ENCODE measurements around the gene PTRH2. TPM values are rescaled to one million over a fixed set of nuclear protein-coding genes. Genes with fewer than 3 reads are reported as not detected.

PTRH2 gene
- polyA plus RNA-seq, 2 of the 4 experiments (the other 2 are of a cell fraction) = 109 to 169 TPM

DNA sequence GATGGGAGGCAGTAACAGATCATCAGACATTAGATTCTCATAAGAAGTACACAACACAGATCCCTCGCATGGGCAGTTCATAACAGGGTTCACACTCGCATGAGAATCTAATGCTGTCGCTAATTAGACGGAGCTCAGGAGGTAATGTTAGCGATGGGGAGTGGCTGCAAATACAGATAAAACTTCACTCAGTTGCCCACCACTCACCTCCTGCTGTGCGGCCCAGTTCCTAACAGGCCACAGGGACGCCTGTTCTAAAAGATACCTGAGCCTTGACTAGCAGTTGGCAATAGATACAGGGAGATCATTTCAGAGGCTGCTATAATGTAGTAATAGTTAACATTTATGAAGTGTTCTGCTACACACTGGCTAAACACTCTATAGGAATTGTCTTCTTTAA lies 4.9 kb downstream of the PTRH2 start (continued):
- TF ChIP-seq, protein P1, sequence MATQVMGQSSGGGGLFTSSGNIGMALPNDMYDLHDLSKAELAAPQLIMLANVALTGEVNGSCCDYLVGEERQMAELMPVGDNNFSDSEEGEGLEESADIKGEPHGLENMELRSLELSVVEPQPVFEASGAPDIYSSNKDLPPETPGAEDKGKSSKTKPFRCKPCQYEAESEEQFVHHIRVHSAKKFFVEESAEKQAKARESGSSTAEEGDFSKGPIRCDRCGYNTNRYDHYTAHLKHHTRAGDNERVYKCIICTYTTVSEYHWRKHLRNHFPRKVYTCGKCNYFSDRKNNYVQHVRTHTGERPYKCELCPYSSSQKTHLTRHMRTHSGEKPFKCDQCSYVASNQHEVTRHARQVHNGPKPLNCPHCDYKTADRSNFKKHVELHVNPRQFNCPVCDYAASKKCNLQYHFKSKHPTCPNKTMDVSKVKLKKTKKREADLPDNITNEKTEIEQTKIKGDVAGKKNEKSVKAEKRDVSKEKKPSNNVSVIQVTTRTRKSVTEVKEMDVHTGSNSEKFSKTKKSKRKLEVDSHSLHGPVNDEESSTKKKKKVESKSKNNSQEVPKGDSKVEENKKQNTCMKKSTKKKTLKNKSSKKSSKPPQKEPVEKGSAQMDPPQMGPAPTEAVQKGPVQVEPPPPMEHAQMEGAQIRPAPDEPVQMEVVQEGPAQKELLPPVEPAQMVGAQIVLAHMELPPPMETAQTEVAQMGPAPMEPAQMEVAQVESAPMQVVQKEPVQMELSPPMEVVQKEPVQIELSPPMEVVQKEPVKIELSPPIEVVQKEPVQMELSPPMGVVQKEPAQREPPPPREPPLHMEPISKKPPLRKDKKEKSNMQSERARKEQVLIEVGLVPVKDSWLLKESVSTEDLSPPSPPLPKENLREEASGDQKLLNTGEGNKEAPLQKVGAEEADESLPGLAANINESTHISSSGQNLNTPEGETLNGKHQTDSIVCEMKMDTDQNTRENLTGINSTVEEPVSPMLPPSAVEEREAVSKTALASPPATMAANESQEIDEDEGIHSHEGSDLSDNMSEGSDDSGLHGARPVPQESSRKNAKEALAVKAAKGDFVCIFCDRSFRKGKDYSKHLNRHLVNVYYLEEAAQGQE (IDR thresholded peaks at IDR 0.05) = no peak

DNA sequence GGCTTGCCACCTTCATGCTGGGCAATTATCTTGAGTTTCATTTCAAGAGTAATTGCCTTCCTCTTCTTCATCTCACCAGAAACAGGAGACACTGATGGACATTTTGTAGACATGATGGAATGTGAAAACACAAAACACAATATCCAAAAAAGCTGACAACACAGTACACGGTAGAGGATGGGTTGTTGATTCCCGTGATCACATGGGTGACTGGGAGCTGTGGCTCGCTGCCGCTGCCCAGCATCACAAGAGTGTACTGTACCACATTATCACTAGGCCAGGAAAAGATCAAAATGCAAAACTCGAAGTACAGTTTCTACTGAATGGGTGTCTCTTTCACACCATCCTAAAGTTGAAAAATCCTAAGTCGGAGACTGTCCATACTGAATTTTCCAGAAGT lies 7.4 kb downstream of the PTRH2 start:
- ATAC-seq (no peak), FAIRE-seq (no peak), DNase-seq (ENCODE audit: low read depth in 1 of 2, low spot score in 1 of 2) (no peak)
- H3K4me3 ChIP-seq = no peak overlapping the region
- WGBS (ENCODE audit: missing lambda C conversion rate) = 90% methylated on average over 6 of the region's 6 CpGs
- TF ChIP-seq MAFK (IDR thresholded peaks at IDR 0.05; ENCODE audit: partially characterized antibody) (peak; percentile 25), MYC (IDR thresholded peaks at IDR 0.05; ENCODE audit: borderline replicate concordance, low read length) (no peak), JUN (IDR thresholded peaks at IDR 0.05) (0 out of 5 replicates have a peak, but pooled peaks of 1 of the 2 experiments have one; percentile 40), RARB (CRISPR knock-in tag; IDR thresholded peaks at IDR 0.05) (no peak)
- ChIA-PET POLR2A (no interaction called here), CTCF (interaction anchor here (1.2 kb wide), 2 partner anchors 25 to 193 kb away, joined by 3 read pairs; partner anchors contain the start of genes RPS6KB1 and TUBD1)
- H3K4me2 ChIP-seq = no peak overlapping the region
- H3K4me1 ChIP-seq = peaks cover 33% of the 10 kb centered on the region; the same call in 2 of the 3 replicates
- no peak overlapping the region for H3K27ac ChIP-seq
- H3K9me3 ChIP-seq = no peaks in the 10 kb centered on the region

DNA sequence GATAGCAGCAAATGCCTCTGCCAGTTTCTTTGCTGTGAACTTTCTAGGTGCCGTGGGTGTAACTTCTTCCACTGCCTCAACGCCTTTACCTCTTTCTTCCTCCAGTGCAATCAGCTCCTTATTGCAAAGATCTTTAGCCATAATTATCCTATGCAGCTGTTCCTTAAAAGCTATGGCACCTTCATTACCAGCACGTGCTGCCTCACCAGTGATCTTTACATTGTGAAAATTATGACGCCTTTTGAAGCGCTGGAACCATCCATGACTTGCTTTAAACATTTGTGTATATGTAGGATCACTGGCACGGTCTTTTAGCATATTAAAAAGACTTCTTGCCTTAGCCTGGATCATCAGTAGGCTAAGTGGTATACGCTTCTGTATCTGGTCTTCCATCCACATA lies 8.0 kb downstream of the PTRH2 start:
- Histone ChIP-seq H3K4me2 (no peak overlapping the region), H3K4me3 (no peak overlapping the region), H3K4me1 (peaks cover 33% of the 10 kb centered on the region; the same call in 2 of the 3 replicates), H3K27ac (no peak overlapping the region), H3K9me3 (no peaks in the 10 kb centered on the region)
- WGBS (ENCODE audit: missing lambda C conversion rate) = 95% methylated on average over 7 of the region's 7 CpGs
- DNase-seq (ENCODE audit: low read depth in 1 of 2, low spot score in 1 of 2) = no peak
- CTCF ChIA-PET = interaction anchor here (1.1 to 1.2 kb wide), 2 partner anchors 8 to 194 kb away, joined by 3 read pairs; partner anchors contain the start of genes PTRH2, RPS6KB1, TUBD1 and VMP1
- TF ChIP-seq HDAC2 (IDR thresholded peaks at IDR 0.05) (no peak), JUN (IDR thresholded peaks at IDR 0.05) (0 out of 5 replicates have a peak, but pooled peaks of 1 of the 2 experiments have one; percentile 2), JUNB (IDR thresholded peaks at IDR 0.05) (no peak)
- no peak for ATAC-seq
- POLR2A ChIA-PET = interaction anchor here (1.0 kb wide), 1 partner anchor 8 kb away, joined by 3 read pairs; the partner anchor contains the start of genes PTRH2 and VMP1
- no peak for FAIRE-seq

DNA sequence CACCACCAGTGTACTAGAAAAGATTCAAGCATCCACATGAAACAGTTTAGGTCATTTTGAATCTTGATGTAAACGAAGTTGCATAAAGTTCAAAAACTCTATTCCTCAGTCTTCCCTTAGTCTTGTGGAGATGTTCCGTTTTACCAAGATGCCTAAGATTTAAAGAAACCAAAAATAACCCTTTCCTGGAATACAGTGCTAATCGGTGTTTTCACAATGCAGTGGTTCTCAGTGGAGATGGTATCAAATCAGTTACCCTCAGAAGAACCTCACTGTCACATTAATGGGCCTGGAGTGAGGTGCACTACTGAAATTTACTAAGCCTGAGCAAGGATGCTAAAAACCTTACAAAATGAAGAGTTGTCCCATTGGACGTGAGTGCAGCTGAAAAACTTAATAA lies 9.1 kb downstream of the PTRH2 start:
- H3K4me3 ChIP-seq = no peak overlapping the region
- no peak overlapping the region for H3K27ac ChIP-seq
- POLR2A ChIA-PET = interaction anchor here (1.0 kb wide), 1 partner anchor 9 kb away, joined by 3 read pairs; the partner anchor contains the start of genes PTRH2 and VMP1
- no peak for ATAC-seq
- TF ChIP-seq FOXS1 (CRISPR knock-in tag; IDR thresholded peaks at IDR 0.05) (no peak), NPAS2 (CRISPR knock-in tag; IDR thresholded peaks at IDR 0.05; ENCODE audit: borderline replicate concordance) (no peak), CBX2 (IDR thresholded peaks at IDR 0.05; ENCODE audit: borderline replicate concordance, low read depth) (no peak), RFX5 (IDR thresholded peaks at IDR 0.05) (no peak), PHF8 (IDR thresholded peaks at IDR 0.05; ENCODE audit: borderline replicate concordance, low read depth) (no peak), HOXB13 (CRISPR knock-in tag; IDR thresholded peaks at IDR 0.05; ENCODE audit: low read depth) (no peak), CBX8 (IDR thresholded peaks at IDR 0.05) (no peak), EHF (CRISPR knock-in tag; IDR thresholded peaks at IDR 0.05) (no peak), KDM1A (IDR thresholded peaks at IDR 0.05; ENCODE audit: low read depth) (no peak)
- TF ChIP-seq, protein P2, sequence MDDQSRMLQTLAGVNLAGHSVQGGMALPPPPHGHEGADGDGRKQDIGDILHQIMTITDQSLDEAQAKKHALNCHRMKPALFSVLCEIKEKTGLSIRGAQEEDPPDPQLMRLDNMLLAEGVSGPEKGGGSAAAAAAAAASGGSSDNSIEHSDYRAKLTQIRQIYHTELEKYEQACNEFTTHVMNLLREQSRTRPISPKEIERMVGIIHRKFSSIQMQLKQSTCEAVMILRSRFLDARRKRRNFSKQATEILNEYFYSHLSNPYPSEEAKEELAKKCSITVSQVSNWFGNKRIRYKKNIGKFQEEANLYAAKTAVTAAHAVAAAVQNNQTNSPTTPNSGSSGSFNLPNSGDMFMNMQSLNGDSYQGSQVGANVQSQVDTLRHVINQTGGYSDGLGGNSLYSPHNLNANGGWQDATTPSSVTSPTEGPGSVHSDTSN (IDR thresholded peaks at IDR 0.05) = no peak
- TF ChIP-seq, protein P3, sequence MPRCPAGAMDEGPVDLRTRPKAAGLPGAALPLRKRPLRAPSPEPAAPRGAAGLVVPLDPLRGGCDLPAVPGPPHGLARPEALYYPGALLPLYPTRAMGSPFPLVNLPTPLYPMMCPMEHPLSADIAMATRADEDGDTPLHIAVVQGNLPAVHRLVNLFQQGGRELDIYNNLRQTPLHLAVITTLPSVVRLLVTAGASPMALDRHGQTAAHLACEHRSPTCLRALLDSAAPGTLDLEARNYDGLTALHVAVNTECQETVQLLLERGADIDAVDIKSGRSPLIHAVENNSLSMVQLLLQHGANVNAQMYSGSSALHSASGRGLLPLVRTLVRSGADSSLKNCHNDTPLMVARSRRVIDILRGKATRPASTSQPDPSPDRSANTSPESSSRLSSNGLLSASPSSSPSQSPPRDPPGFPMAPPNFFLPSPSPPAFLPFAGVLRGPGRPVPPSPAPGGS (IDR thresholded peaks at IDR 0.05) = no peak
- TF ChIP-seq, protein P4, sequence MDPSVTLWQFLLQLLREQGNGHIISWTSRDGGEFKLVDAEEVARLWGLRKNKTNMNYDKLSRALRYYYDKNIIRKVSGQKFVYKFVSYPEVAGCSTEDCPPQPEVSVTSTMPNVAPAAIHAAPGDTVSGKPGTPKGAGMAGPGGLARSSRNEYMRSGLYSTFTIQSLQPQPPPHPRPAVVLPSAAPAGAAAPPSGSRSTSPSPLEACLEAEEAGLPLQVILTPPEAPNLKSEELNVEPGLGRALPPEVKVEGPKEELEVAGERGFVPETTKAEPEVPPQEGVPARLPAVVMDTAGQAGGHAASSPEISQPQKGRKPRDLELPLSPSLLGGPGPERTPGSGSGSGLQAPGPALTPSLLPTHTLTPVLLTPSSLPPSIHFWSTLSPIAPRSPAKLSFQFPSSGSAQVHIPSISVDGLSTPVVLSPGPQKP (IDR thresholded peaks at IDR 0.05; ENCODE audit: low read depth, low read length) = no peak
- TF ChIP-seq, protein P1 (IDR thresholded peaks at IDR 0.05) = no peak
- CTCF ChIA-PET = interaction anchor here (0.9 kb wide), 1 partner anchor 780 kb away, joined by 3 read pairs; no protein-coding TSS in a partner anchor
- FAIRE-seq = no peak
- 76% methylated on average over 4 of the region's 4 CpGs for whole genome bisulfite sequencing (ENCODE audit: missing lambda C conversion rate)
- no peak overlapping the region for H3K4me2 ChIP-seq
- no peak for DNase-seq (ENCODE audit: low read depth in 1 of 2, low spot score in 1 of 2)
- H3K9me3 ChIP-seq = no peaks in the 10 kb centered on the region
- peaks cover 33% of the 10 kb centered on the region; the same call in 2 of the 3 replicates for H3K4me1 ChIP-seq
